ENCODE results near the gene CYP39A1. TPM values are rescaled to one million over a fixed set of nuclear protein-coding genes. Genes with fewer than 3 reads are reported as not detected.

Gene CYP39A1, protein sequence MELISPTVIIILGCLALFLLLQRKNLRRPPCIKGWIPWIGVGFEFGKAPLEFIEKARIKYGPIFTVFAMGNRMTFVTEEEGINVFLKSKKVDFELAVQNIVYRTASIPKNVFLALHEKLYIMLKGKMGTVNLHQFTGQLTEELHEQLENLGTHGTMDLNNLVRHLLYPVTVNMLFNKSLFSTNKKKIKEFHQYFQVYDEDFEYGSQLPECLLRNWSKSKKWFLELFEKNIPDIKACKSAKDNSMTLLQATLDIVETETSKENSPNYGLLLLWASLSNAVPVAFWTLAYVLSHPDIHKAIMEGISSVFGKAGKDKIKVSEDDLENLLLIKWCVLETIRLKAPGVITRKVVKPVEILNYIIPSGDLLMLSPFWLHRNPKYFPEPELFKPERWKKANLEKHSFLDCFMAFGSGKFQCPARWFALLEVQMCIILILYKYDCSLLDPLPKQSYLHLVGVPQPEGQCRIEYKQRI
- not detected in 2 replicates for polyA plus RNA-seq (2014; cell fraction: cytosol; rRNA removed)
- not detected in 2 replicates for polyA plus RNA-seq (2014; cell fraction: nucleus; rRNA removed)

- peak; percentile 73 for DNase-seq (ENCODE audit: low spot score)
These were observed at the start of gene CYP39A1, which contains the start of gene SLC25A27 for GRCh38 chr6:46652603-46653438. CYP39A1 (minus strand) TSS chr6:46652818; CDS start chr6:46652582, 236 bp downstream. SLC25A27 (plus strand) TSS chr6:46652975; CDS start chr6:46653193, 218 bp downstream.

- no peak for DNase-seq (ENCODE audit: low spot score)
These were observed 47.4 kb upstream of the CYP39A1 start for GRCh38 chr6:46699970-46700369.

- no peak for DNase-seq (ENCODE audit: low spot score)
These were observed 38.4 kb upstream of the CYP39A1 start for GRCh38 chr6:46690911-46691451.

GRCh38 chr6:46690141-46690755 is 37.6 kb upstream of the CYP39A1 start:
- no peak for DNase-seq (ENCODE audit: low spot score)

- DNase-seq (ENCODE audit: low spot score), result no peak
These were observed 37.0 kb upstream of the CYP39A1 start for GRCh38 chr6:46689657-46690056.

DNA sequence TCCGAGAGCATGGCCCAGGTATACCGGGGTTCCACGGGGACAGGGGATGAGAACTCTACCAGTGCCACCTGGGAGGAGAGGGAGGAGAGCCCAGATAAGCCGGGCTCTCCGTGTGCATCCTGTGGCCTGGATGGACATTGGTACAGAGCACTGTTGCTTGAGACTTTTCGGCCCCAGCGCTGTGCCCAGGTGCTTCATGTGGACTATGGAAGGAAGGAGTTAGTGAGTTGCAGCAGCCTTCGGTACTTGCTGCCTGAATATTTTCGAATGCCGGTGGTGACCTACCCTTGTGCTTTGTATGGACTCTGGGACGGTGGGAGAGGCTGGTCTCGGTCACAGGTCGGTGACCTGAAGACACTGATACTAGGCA is 36.3 kb upstream of the CYP39A1 start:
- DNase-seq (ENCODE audit: low spot score), result no peak

GRCh38 chr6:46688117-46688965 is 35.7 kb upstream of the CYP39A1 start:
- DNase-seq (ENCODE audit: low spot score), result no peak

GRCh38 chr6:46687619-46688097 is 35.0 kb upstream of the CYP39A1 start, which contains the start of gene TDRD6:
TDRD6 (plus strand) TSS chr6:46687885; CDS start chr6:46688129, 244 bp downstream.
- DNase-seq (ENCODE audit: low spot score), result no peak

DNA sequence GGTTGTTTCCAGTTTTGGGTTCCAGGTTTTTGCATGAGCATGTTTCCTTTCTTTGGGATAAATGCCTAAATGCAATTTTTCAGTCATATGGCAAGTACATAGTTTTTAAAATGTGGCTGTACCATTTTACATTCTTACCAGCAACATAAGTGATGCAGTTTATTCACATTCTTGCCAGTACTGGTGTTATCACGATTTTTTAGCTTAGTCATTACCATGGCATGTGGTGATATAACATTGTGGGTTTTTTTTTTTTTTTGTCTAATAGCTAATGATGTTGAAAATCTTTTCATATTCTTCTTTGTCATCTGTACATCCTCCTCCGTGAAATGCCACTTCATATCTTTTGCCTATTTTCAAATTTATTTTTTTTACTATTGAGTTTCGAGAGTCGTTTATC is 32.2 kb upstream of the CYP39A1 start:
- DNase-seq (ENCODE audit: low spot score), result no peak

DNA sequence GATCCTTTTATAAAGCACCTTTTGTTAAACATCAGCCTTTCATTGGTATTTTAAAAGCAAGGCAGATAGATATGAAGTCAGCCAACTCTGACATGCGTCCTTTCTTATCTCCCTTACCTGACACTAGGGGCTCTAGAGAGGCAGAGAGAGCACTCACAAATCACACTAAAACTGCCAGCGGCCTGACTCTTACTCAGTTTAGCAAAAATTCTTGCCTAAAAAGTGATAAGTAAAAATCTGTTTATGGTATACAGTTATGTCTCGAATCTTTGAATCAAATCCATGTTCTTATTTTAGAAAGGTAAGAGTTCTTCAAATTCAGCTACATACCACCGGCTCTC is 24.7 kb upstream of the CYP39A1 start:
- no peak for DNase-seq (ENCODE audit: low spot score)

- DNase-seq (ENCODE audit: low spot score), result no peak
These were observed 24.1 kb upstream of the CYP39A1 start for GRCh38 chr6:46676604-46677313.

DNA sequence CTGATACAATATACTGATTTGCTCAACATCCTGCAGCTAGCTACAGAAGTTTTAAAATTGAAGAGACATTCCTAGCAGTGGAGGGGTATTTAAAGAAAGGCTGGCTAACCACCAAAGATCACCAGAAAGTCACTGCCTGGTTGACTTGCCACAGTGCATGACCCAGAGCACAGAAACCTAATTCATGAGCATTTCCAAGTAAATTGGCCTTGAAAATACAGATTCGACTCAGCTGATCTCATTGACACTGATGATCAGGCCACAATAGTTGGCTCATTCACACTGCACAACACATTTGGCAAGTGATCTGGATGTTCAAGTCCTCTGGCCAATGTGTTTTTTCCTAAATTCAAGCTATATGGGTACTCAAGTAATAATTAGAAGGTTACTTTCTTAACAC is 21.8 kb upstream of the CYP39A1 start:
- DNase-seq (ENCODE audit: low spot score), result no peak

- no peak for DNase-seq (ENCODE audit: low spot score)
These were observed 14.8 kb upstream of the CYP39A1 start for GRCh38 chr6:46667377-46667776.

DNA sequence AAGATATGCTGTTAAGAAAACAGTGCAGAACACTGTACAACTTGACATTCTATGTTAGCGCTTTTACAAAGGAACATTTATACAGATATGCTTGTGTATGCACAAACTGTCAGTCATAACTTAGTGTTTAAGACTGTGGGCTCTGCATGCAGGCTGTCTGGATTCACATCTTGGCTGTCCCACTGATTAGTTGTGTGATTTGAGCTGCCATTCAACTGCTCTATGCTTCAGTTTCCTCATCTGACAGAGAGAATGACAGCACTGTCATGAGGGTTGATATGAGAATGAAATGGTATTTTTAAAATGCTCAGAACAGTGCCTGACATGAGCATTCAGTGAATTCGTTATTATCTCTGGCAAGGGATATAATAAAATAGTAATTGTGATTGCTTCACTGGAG is 8.9 kb upstream of the CYP39A1 start:
- no peak for DNase-seq (ENCODE audit: low spot score)

DNA sequence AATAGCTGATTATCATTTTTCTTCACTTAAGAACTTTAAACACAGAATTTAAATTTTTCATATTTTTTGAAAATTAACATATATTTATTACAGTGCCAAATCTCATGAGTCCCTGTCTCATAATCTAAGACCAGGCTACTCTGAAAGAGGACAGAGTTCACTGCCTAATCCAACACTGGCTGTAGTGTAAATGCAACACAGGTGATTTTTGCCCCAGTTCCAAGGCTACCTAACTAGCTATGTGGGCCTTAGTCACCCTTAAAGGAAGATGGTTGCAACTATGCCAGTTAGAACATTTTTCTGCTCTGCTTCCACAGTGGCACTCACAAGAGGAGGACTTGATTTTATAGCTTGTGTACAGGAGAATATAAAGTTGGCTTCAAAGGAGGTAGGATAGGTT is 5.0 kb upstream of the CYP39A1 start:
- DNase-seq (ENCODE audit: low spot score), result no peak

DNA sequence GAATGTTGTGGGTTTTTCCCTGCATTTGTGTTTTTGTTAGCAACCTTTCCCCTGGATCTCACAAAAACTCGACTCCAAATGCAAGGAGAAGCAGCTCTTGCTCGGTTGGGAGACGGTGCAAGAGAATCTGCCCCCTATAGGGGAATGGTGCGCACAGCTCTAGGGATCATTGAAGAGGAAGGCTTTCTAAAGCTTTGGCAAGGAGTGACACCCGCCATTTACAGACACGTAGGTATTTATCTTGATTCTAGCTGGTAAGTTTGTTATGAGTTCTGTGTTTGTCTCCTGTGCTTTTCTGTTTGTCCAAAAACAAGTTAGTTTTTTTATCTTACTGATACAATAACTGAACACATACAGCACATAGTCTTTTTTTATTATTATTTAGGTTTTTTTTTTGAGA is 3.2 kb upstream of the CYP39A1 start:
- peak; percentile 14 for DNase-seq (ENCODE audit: low spot score)

DNA sequence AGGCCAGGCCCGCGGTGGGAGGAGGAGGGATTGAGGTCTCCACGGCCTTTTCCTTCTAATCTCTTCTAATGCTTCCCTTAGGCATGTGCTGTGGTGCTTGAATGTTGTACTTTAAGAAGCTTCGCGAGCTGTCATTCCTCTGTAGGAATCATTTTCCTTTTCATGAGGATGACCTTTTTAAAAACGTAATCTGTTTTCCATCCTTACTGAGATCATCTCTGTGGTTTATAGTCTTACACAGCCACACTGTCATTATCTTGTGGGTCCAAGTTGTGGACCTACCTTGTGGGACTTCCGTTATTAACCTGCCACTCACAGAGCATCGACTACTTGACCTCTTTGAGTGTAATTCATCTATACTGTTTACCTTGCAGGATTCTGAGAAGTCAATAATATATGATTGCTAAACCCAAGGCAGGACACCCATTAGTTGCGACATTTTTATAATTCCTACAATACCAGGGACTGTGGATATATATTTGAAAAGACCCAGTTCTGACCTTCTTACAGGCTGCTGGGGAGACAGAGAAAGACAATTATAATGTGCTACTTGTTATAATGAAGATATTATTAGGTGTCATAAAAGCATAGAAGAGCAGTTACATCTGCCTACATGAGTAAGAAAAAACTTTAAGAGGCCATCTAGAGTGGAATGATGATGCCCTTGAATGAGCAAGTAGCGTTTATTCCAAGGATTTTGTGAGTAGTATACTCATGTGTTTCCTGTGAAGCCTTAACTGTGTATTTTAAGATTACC is 999 bp upstream of the CYP39A1 start:
- no peak for DNase-seq (ENCODE audit: low spot score)

DNA sequence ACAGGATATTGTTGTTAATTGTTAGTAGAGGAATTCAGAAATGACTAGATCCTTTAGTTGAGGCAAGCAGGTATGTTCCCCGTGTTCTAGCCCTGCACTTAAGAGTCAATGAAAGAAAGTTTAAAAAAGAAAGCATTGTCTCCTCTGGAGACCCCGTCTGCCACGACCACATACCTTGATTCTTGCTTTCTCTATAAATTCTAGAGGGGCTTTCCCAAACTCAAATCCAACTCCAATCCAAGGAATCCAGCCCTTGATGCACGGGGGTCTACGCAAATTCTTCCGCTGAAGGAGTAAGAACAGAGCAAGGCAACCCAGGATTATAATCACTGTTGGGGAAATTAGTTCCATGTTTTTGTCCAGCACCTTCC is 401 bp downstream of the CYP39A1 start:
- no peak for DNase-seq (ENCODE audit: low spot score)

DNA sequence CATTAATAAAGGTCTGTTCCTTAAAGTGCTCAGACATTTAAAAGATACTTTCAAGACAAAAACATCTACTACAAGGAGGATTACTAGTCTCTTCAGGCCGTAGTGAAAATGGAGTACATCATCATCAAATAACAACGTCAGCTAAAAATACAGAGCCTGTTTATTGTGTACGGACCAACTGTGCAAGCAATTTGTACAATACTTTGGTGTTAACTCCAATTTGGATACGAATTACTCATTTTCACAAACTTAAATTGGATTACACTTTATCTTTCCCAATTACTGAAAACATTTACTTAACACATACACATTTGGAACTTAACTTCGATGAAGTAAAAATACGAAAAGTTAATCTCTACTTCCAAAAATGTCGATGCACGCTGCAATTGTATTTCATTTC is 802 bp downstream of the CYP39A1 start:
- DNase-seq (ENCODE audit: low spot score), result no peak

Measured in SK-N-DZ (cell line).